Activated T-helper 17 cell treated with anti-CD3 and anti-CD28 coated beads, Interleukin-2, amount 50 U/mL, for 72 hours (primary cell): ENCODE results near the gene AAR2. TPM values are rescaled to one million over a fixed set of nuclear protein-coding genes. Genes with fewer than 3 reads are reported as not detected.
A peak's percentile ranks its signal among the peaks of the same experiment; 100 is the strongest.

ENCODE experiments used
- ATAC-seq: fragments of 150-1000 bp; cut with Tn5 transposase; replicated peaks from 2 replicates; pipeline ENCODE4 v1.10.0; 2021; ENCODE audit warnings: mild to moderate bottlenecking, moderate library complexity
- H3K27ac Mint-ChIP-seq: one replicate; pipeline ENCODE4 v1.8.0; 2022; ENCODE audit warnings: mixed read lengths
- H3K27me3 Mint-ChIP-seq: one replicate; pipeline ENCODE4 v1.8.0; 2022; ENCODE audit warnings: mixed read lengths
- H3K36me3 Mint-ChIP-seq: one replicate; pipeline ENCODE4 v1.8.0; 2022; ENCODE audit warnings: low read depth, mild to moderate bottlenecking, mixed read lengths
- H3K4me1 Mint-ChIP-seq: one replicate; pipeline ENCODE4 v1.8.0; 2022; ENCODE audit warnings: mixed read lengths
- H3K4me3 Mint-ChIP-seq: one replicate; pipeline ENCODE4 v1.8.0; 2022; ENCODE audit warnings: mild to moderate bottlenecking, mixed read lengths
- H3K9me3 Mint-ChIP-seq: one replicate; pipeline ENCODE4 v1.8.0; 2022; ENCODE audit warnings: mixed read lengths
- total RNA-seq, 2 donors: library from RNA; stranded (reverse); gene quantifications; one replicate each; pipeline ENCODE4 v1.2.3, GENCODE V29; 2022

The AAR2 gene
- total RNA-seq, 2 donors from 2014 or later, result 15.3 to 20.6 TPM

- Mint-ChIP-seq H3K4me3 (no peak overlapping the region), H3K27ac (no peak overlapping the region), H3K9me3 (no peaks in the 10 kb centered on the region), H3K27me3 (peaks cover 8% of the 10 kb centered on the region), H3K4me1 (no peaks in the 10 kb centered on the region), H3K36me3 (no peaks in the 10 kb centered on the region)
- ATAC-seq, result no peak
Measured at GRCh38 chr20:36210436-36211021, 25.7 kb upstream of the AAR2 start.

- H3K36me3 Mint-ChIP-seq, result no peaks in the 10 kb centered on the region
- H3K27me3 Mint-ChIP-seq, result peaks cover 8% of the 10 kb centered on the region
- H3K4me1 Mint-ChIP-seq, result no peaks in the 10 kb centered on the region
- ATAC-seq, result no peak
- H3K9me3 Mint-ChIP-seq, result no peaks in the 10 kb centered on the region
- H3K27ac Mint-ChIP-seq, result no peak overlapping the region
- no peak overlapping the region for H3K4me3 Mint-ChIP-seq
Measured at GRCh38 chr20:36213362-36213761, 22.9 kb upstream of the AAR2 start.

GRCh38 chr20:36214684-36215256 is 21.5 kb upstream of the AAR2 start:
- Mint-ChIP-seq H3K27me3 (peaks cover 4% of the 10 kb centered on the region), H3K4me3 (no peak overlapping the region), H3K36me3 (no peaks in the 10 kb centered on the region), H3K27ac (no peak overlapping the region), H3K9me3 (no peaks in the 10 kb centered on the region), H3K4me1 (no peaks in the 10 kb centered on the region)
- peak; percentile 59 for ATAC-seq

- no peak overlapping the region for H3K4me3 Mint-ChIP-seq
- no peaks in the 10 kb centered on the region for H3K27me3 Mint-ChIP-seq
- H3K27ac Mint-ChIP-seq, result no peak overlapping the region
- no peaks in the 10 kb centered on the region for H3K36me3 Mint-ChIP-seq
- ATAC-seq, result no peak
- H3K4me1 Mint-ChIP-seq, result no peaks in the 10 kb centered on the region
- no peaks in the 10 kb centered on the region for H3K9me3 Mint-ChIP-seq
Measured at GRCh38 chr20:36215778-36216177, 20.5 kb upstream of the AAR2 start.

DNA sequence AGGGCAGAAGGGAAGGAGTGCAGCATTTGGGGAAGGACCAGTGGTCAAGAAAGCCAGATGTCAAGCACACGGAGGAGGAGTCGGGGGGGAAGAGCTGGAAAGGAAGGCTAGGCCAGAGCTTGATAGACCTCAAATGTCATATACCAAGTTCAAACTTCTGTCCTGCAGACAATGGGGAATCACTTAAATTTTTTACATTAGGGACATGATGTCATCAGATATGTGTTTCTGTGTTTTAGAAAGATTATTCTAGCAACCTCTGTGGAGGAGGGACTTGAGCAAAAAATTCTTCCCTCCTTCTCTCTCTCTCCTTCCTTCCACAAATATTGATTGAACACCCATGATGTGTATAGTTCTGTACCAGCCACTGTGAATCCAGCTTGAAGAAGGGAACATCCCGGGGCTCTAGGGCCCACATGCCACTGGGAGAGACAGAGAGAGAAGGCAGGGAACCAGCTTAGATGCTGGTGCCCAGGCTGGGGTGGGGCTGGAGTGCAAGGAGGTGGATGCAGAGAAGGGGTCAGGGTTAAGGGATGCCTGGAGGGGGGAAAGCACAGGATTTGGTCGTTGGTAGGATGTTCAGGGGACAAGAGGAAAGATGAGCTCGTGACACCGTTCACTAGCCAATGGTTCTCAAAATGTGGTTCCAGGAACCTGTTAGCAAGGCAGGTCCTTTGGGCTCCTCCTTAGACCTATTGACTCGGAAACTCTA is 19.8 kb upstream of the AAR2 start:
- no peak overlapping the region for H3K4me3 Mint-ChIP-seq
- no peaks in the 10 kb centered on the region for H3K27me3 Mint-ChIP-seq
- ATAC-seq, result no peak
- H3K4me1 Mint-ChIP-seq, result no peaks in the 10 kb centered on the region
- no peaks in the 10 kb centered on the region for H3K9me3 Mint-ChIP-seq
- no peak overlapping the region for H3K27ac Mint-ChIP-seq
- no peaks in the 10 kb centered on the region for H3K36me3 Mint-ChIP-seq

- H3K4me1 Mint-ChIP-seq, result no peaks in the 10 kb centered on the region
- no peak overlapping the region for H3K27ac Mint-ChIP-seq
- ATAC-seq, result no peak
- no peaks in the 10 kb centered on the region for H3K27me3 Mint-ChIP-seq
- H3K36me3 Mint-ChIP-seq, result no peaks in the 10 kb centered on the region
- no peaks in the 10 kb centered on the region for H3K9me3 Mint-ChIP-seq
- H3K4me3 Mint-ChIP-seq, result no peak overlapping the region
Measured at GRCh38 chr20:36217226-36217625, 19.1 kb upstream of the AAR2 start.

DNA sequence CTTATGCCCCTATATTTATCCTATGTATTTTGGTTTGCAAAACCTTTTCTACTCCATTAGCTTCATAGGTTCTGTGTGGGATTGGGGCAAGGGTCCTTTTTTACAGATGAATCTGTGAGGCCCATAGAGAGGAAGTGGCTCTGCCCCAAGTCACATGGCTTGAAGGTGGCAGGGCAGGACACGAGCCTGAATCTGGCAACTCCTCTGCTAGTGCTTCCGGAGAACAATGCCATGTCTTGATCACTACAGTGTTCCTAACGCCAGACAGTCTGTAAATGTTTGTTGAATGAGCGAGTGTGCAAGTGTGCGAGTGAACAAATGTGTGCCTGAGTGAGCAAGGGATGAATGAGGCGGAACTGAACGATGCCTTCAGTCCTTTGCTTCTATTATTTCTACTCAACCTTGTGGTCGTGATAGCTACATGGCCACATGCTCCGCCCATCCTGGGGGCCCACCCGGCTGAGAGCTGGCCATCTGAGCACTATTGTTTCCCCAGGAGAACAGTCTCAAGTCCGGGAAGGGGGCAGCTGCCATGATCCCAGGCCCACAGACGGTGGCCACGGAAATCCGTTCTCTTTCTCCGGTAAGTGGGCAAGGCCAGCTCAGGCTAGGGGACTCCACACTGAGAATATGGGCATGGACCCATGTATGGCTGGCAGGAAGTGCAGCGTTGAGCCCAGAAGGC is 17.8 kb upstream of the AAR2 start:
- no peak overlapping the region for H3K4me3 Mint-ChIP-seq
- no peaks in the 10 kb centered on the region for H3K9me3 Mint-ChIP-seq
- no peak overlapping the region for H3K27ac Mint-ChIP-seq
- no peak for ATAC-seq
- H3K36me3 Mint-ChIP-seq, result no peaks in the 10 kb centered on the region
- H3K27me3 Mint-ChIP-seq, result no peaks in the 10 kb centered on the region
- H3K4me1 Mint-ChIP-seq, result no peaks in the 10 kb centered on the region

- H3K27ac Mint-ChIP-seq, result no peak overlapping the region
- no peaks in the 10 kb centered on the region for H3K36me3 Mint-ChIP-seq
- no peaks in the 10 kb centered on the region for H3K4me1 Mint-ChIP-seq
- no peak overlapping the region for H3K4me3 Mint-ChIP-seq
- H3K9me3 Mint-ChIP-seq, result no peaks in the 10 kb centered on the region
- no peak for ATAC-seq
- no peaks in the 10 kb centered on the region for H3K27me3 Mint-ChIP-seq
Measured at GRCh38 chr20:36219671-36220220, 16.5 kb upstream of the AAR2 start.

GRCh38 chr20:36225666-36226065 is 10.6 kb upstream of the AAR2 start:
- H3K4me3 Mint-ChIP-seq, result no peak overlapping the region
- H3K27me3 Mint-ChIP-seq, result peaks cover 11% of the 10 kb centered on the region
- no peaks in the 10 kb centered on the region for H3K4me1 Mint-ChIP-seq
- no peak overlapping the region for H3K27ac Mint-ChIP-seq
- H3K9me3 Mint-ChIP-seq, result no peaks in the 10 kb centered on the region
- no peaks in the 10 kb centered on the region for H3K36me3 Mint-ChIP-seq
- no peak for ATAC-seq

DNA sequence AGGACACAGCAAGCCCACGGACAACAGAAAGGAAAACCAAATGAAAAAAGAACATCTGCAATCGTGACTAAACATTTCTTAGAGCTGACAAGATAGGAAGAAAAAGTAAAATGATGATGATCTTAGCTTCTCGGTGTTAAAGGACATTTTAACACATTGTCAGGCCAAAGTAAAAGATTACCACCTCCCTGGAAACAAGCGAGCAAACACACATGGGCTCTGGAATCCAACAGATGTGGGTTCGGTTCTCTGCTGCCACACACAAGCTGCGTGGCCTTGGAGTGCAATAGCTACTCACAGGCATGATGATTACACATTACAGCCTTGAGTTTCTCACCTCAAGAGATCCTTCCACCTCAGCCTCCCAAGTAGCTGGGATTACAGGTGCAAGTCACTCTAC is 7.5 kb upstream of the AAR2 start:
- no peaks in the 10 kb centered on the region for H3K4me1 Mint-ChIP-seq
- no peak overlapping the region for H3K27ac Mint-ChIP-seq
- no peak overlapping the region for H3K4me3 Mint-ChIP-seq
- H3K9me3 Mint-ChIP-seq, result no peaks in the 10 kb centered on the region
- H3K36me3 Mint-ChIP-seq, result no peaks in the 10 kb centered on the region
- no peak for ATAC-seq
- peaks cover 11% of the 10 kb centered on the region for H3K27me3 Mint-ChIP-seq

GRCh38 chr20:36230019-36230418 is 6.3 kb upstream of the AAR2 start:
- H3K36me3 Mint-ChIP-seq, result no peaks in the 10 kb centered on the region
- H3K27me3 Mint-ChIP-seq, result peaks cover 11% of the 10 kb centered on the region
- ATAC-seq, result peak; percentile 47
- H3K4me3 Mint-ChIP-seq, result no peak overlapping the region
- no peak overlapping the region for H3K27ac Mint-ChIP-seq
- H3K4me1 Mint-ChIP-seq, result no peaks in the 10 kb centered on the region
- H3K9me3 Mint-ChIP-seq, result no peaks in the 10 kb centered on the region

DNA sequence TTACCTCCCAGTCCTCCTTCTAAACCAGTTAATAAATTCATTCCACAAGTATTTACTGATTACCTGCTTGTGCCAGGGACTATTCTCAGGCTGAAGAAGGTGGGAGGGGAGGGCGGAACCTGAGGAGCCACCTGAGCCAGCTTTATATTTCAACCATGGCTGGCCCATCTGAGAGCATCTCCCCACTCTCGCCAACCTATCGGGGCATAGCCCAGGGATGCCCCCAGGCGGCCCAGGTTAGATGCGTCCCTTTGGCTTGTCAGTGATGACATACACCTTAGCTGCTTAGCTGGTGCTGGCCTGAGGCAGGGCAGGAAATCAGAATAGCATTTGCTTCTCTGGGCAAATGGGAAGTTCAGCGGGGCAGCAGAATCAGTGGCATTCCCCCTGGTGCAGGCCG is 4.9 kb upstream of the AAR2 start:
- no peaks in the 10 kb centered on the region for H3K36me3 Mint-ChIP-seq
- H3K4me1 Mint-ChIP-seq, result no peaks in the 10 kb centered on the region
- no peaks in the 10 kb centered on the region for H3K9me3 Mint-ChIP-seq
- H3K4me3 Mint-ChIP-seq, result no peak overlapping the region
- peaks cover 3% of the 10 kb centered on the region for H3K27me3 Mint-ChIP-seq
- no peak overlapping the region for H3K27ac Mint-ChIP-seq
- no peak for ATAC-seq

- ATAC-seq, result no peak
- peaks cover 16% of the 10 kb centered on the region for H3K4me1 Mint-ChIP-seq
- H3K9me3 Mint-ChIP-seq, result no peaks in the 10 kb centered on the region
- H3K4me3 Mint-ChIP-seq, result peak overlapping the region; percentile 85
- no peaks in the 10 kb centered on the region for H3K27me3 Mint-ChIP-seq
- peaks cover 26% of the 10 kb centered on the region for H3K36me3 Mint-ChIP-seq
- H3K27ac Mint-ChIP-seq, result no peak overlapping the region
Measured at GRCh38 chr20:36234771-36235320, 1.4 kb upstream of the AAR2 start.

GRCh38 chr20:36236786-36237121 is 476 bp downstream of the AAR2 start:
- peak overlapping the region; percentile 85 for H3K4me3 Mint-ChIP-seq
- H3K36me3 Mint-ChIP-seq, result peaks cover 45% of the 10 kb centered on the region
- ATAC-seq, result peak; percentile 31
- peak overlapping the region; percentile 92 for H3K27ac Mint-ChIP-seq
- no peaks in the 10 kb centered on the region for H3K9me3 Mint-ChIP-seq
- H3K4me1 Mint-ChIP-seq, result peaks cover 16% of the 10 kb centered on the region
- no peaks in the 10 kb centered on the region for H3K27me3 Mint-ChIP-seq
